Breast epithelium (tissue), 4 donors: Measurements from ENCODE around the gene MARCHF9. TPM values are rescaled to one million over a fixed set of nuclear protein-coding genes. Genes with fewer than 3 reads are reported as not detected.
"Not testable (repeated sequence)": the region's sequence is repeated elsewhere in the genome, so short reads cannot be mapped to it uniquely, and the experiment has no call there.

Experiments
- DNase-seq, 2 donors: peaks; one replicate each; pipeline ENCODE4 v3.0.0-alpha.2; 2019; ENCODE audit warnings: low spot score in 2 of 2
- H3K27ac ChIP-seq, 2 donors: fragments of 200-600 bp; sonication (generic) in 1 of 2; one replicate each; pipeline ENCODE4 v1.5.1; 2016 to 2019; ENCODE audit warnings: mild to moderate bottlenecking in 1 of 2
- H3K27me3 ChIP-seq, 2 donors: fragments of 200-600 bp; sonication (generic) in 1 of 2; one replicate each; pipeline versions ENCODE4 v1.5.1 to v1.6.0; 2017 to 2019; ENCODE audit warnings: control low read depth in 1 of 2, mild to moderate bottlenecking in 1 of 2
- H3K36me3 ChIP-seq: fragments of 200-600 bp; one replicate; pipeline ENCODE4 v1.5.1; 2019
- H3K4me1 ChIP-seq, 2 donors: fragments of 200-600 bp; sonication (generic); one replicate each; pipeline ENCODE4 v1.5.1; 2016 to 2019; ENCODE audit warnings: control low read depth in 1 of 2
- H3K4me3 ChIP-seq, 3 donors: fragments of 200-600 bp; sonication (generic); 1 replicate in 2 of 3; 2 replicates in 1 of 3; pipeline ENCODE4 v1.5.1; 2016 to 2019; ENCODE audit warnings: mild to moderate bottlenecking in 3 of 3, moderate library complexity in 2 of 3
- H3K9me3 ChIP-seq, 2 donors: fragments of 200-600 bp; sonication (generic) in 1 of 2; one replicate each; pipeline ENCODE4 v1.5.1; 2016 to 2019; ENCODE audit warnings: control low read depth in 1 of 2
- CTCF ChIP-seq, 3 donors: fragments of 450-650 bp; IDR thresholded peaks; one replicate each; pipeline ENCODE4 v1.5.1; 2016 to 2017; ENCODE audit warnings: antibody characterized with exemption in 3 of 3, mild to moderate bottlenecking in 3 of 3, moderate library complexity in 3 of 3
- POLR2A ChIP-seq: fragments of 450-650 bp; IDR thresholded peaks from one replicate; pipeline ENCODE4 v1.6.1; 2016; ENCODE audit warnings: antibody characterized with exemption, mild to moderate bottlenecking, moderate library complexity
- POLR2AphosphoS5 ChIP-seq, 3 donors: sonication (generic); formaldehyde crosslinking; IDR thresholded peaks; one replicate each; pipeline ENCODE4 v1.6.1; 2017; ENCODE audit warnings: antibody characterized with exemption in 3 of 3
- intact Hi-C: fragments of 100-400 bp; cut with DNase I; formaldehyde crosslinking; loops from one replicate; pipeline ENCODE4 v1.15.1; 2023; ENCODE audit warnings: low total_unique reads
- total RNA-seq, 3 donors: library from RNA; depleted of rRNA; stranded (reverse); fragments of >200 nt; gene quantifications; one replicate each; pipeline ENCODE4 v1.1.0, GENCODE V29; 2016

Gene MARCHF9
- total RNA-seq, 3 donors from 2014 or later = 6.9 to 9.8 (median 7.5) TPM

DNA sequence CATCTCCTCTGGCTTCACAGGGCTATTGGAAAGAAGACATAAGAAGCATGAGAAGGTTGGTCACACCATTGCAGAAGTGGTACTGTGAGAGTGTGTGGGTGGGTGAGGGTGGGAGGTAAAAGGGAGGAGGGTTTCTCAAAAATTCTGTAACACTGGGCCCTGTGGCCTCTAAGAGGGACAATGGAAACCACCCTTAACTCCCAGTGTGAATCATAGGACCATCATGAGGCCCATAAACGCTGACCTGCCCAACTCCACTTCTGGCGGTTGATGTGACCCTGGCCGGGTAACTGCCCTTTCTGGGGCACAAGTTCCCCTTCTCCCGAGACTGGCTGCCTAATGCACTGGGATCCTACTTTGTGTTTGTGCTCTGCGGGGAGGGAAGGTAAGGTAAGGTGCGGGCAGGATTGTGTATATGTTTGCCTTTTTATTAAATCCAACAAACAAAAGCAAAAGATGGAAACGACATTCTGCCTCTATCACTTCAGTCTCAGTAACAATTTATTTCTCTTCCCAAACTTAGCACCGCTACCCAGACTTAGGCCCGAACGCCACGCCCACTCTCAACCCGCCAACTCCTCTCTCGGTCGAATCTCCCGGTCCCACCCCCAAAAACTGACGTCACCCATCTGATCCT, 16.5 kb downstream of the MARCHF9 start:
- Histone ChIP-seq H3K27ac (peak overlapping the region; percentile 94 to 96), H3K9me3 (no peaks in the 10 kb centered on the region), H3K36me3 (no peaks in the 10 kb centered on the region), H3K4me1 (peaks cover 4 to 5% of the 10 kb centered on the region in 2 donors), H3K4me3 (peak overlapping the region; percentile 71 to 88 (median 85)), H3K27me3 (no peaks in the 10 kb centered on the region)
- peak; percentile 81 to 83 for DNase-seq
- no peak for TF ChIP-seq CTCF (IDR thresholded peaks at IDR 0.05)
- no peak for TF ChIP-seq POLR2A
- TF ChIP-seq POLR2AphosphoS5 (IDR thresholded peaks at IDR 0.05) = no peak
- intact Hi-C loops = no loop called here

DNA sequence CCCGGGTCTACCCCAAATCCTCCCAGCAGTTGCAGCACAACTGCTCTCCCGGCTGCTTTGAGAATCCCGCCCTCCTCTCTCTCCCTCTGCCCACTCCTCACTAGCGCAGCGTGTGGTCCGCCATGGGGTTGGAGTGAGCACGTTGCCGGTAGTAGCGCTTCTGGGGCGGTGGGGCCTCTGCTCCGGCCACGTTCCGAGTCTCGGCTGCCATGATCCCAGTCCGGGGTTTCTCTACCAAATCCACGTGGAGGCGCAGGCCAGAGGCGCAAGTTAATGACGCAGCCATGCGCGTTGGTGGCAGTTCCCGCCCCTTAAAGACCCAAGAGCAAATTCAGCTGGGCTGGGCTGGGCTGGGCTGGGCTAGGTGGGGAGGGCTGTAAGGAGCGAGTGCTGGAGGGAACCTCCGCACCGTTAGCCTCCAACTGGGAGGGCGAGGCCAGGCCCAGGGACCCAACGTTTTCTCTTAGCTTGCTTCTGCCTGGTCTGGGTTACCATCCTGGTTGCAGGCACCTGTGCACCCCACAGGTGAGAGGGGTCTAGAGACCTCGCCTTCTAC, 17.0 kb downstream of the MARCHF9 start, which contains the start of gene METTL1:
Gene METTL1, minus strand, starts transcription at position 233 of the 556 bp plus-strand sequence. Its CDS starts 22 bp downstream, at position 211.
- TF ChIP-seq POLR2AphosphoS5 (IDR thresholded peaks at IDR 0.05) (peak; percentile 77 to 91 (median 88)), POLR2A (no peak), CTCF (IDR thresholded peaks at IDR 0.05) (peak in 1 of 3 donors; percentile 13)
- Histone ChIP-seq H3K36me3 (no peaks in the 10 kb centered on the region), H3K4me1 (peaks cover 0 to 4% of the 10 kb centered on the region in 2 donors), H3K4me3 (peak within 1 kb of the TSS; percentile 71 to 88 (median 85)), H3K27me3 (no peaks in the 10 kb centered on the region), H3K27ac (peak within 1 kb of the TSS; percentile 94 to 96), H3K9me3 (no peaks in the 10 kb centered on the region)
- intact Hi-C loops = no loop called here
- peak; percentile 93 to 94 for DNase-seq

GRCh38 chr12:57772429-57773322, 17.8 kb downstream of the MARCHF9 start, which contains the start of gene EEF1AKMT3:
Gene EEF1AKMT3 (plus strand): TSS chr12:57772614. CDS start chr12:57772725, 111 bp downstream.
- Histone ChIP-seq H3K36me3 (no peaks in the 10 kb centered on the region), H3K27ac (peak within 1 kb of the TSS; percentile 94 to 96), H3K27me3 (no peaks in the 10 kb centered on the region), H3K4me1 (peaks cover 0 to 4% of the 10 kb centered on the region in 2 donors), H3K4me3 (peak within 1 kb of the TSS; percentile 71 to 88 (median 85)), H3K9me3 (no peaks in the 10 kb centered on the region)
- peak; percentile 62 to 71 for DNase-seq
- intact Hi-C loops = no loop called here
- TF ChIP-seq POLR2A (no peak), CTCF (IDR thresholded peaks at IDR 0.05) (peak in 2 of 3 donors; percentile 6 to 13), POLR2AphosphoS5 (IDR thresholded peaks at IDR 0.05) (no peak)

GRCh38 chr12:57774634-57775033, 19.7 kb downstream of the MARCHF9 start:
- H3K4me1 ChIP-seq, H3K36me3 ChIP-seq, H3K27me3 ChIP-seq, intact Hi-C loops, H3K4me3 ChIP-seq, H3K9me3 ChIP-seq, H3K27ac ChIP-seq, DNase-seq: not testable (repeated sequence)

DNA sequence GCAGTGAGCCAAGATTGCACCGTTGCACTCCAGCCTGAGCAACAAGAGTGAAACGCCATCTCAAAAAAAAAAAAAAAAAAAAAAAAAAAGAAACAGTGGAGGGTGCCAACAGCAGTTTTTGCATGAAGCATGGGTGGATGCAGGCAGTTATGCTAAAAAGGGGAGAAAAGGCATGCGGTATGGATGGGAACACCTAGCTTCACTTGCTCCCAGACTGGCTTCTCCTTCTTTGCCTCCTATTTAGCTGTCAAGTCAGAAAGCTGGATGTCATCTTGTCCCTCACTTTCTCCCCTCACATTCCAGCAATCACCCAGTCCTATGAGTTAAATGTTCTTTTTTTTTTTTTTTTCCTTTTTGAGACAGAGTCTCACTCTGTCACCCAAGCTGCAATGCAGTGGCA, 20.1 kb downstream of the MARCHF9 start:
- H3K36me3 ChIP-seq = no peaks in the 10 kb centered on the region
- H3K4me3 ChIP-seq = no peak overlapping the region
- intact Hi-C loops = no loop called here
- no peaks in the 10 kb centered on the region for H3K27me3 ChIP-seq
- peaks cover 0 to 4% of the 10 kb centered on the region in 2 donors for H3K4me1 ChIP-seq
- TF ChIP-seq CTCF (IDR thresholded peaks at IDR 0.05) (no peak), POLR2AphosphoS5 (IDR thresholded peaks at IDR 0.05) (no peak), POLR2A (no peak)
- H3K27ac ChIP-seq = no peak overlapping the region
- H3K9me3 ChIP-seq = no peaks in the 10 kb centered on the region
- DNase-seq = no peak
